ENCODE measurements around the gene PDE2A. TPM values are rescaled to one million over a fixed set of nuclear protein-coding genes. Genes with fewer than 3 reads are reported as not detected.

The PDE2A gene
- total RNA-seq, 1 experiment from 2014 or later, result not detected

- Histone ChIP-seq H3K4me3 (no peak overlapping the region), H3K27ac (no peak overlapping the region), H3K27me3 (replicated peaks) (no peaks in the 10 kb centered on the region), H3K36me3 (no peaks in the 10 kb centered on the region), H3K4me1 (replicated peaks) (no peaks in the 10 kb centered on the region), H3K9me3 (replicated peaks) (no peaks in the 10 kb centered on the region)
- no peak for DNase-seq (ENCODE audit: low read depth in 1 of 2, low spot score in 2 of 2)
These were observed 20.6 kb downstream of the PDE2A start for GRCh38 chr11:72653649-72654048.

DNA sequence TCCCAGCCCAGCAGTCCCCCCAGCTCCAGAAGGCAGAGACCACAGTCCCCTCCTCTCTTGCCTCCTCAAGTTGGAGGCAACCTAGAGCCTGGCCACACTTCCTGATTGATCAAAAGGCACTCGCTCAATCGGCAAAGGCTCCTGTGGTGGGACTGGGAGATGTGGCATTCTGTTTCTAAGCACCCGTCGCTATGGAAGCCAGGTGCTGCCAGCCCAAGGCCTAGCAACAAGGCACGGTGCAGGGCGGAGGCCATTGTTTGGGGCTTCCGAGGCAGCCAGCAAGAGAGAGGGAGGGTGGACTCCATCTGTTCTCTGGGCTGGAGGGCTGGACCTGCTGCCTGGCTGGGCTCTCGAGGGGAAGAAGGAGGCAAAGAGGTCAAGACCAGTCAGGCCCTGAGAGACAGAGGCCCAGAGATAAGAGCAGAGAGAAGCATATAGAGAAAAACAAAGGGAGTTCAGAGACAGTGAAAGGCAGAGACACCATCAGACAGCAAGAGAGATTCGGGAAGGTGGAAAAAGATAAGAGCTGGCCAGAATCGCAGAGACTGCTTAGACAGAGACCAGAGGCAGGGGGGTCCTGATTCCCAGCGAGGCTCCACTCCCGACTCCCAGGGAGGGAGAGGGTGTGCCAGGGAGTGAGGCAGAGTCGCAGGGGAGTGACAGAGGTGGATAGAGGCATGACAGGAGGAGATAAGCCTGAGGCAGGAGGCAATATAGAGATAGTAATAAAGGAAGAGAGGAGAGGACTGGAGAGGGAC lies 21.2 kb downstream of the PDE2A start:
- no peak overlapping the region for H3K4me3 ChIP-seq
- no peaks in the 10 kb centered on the region for H3K9me3 ChIP-seq (replicated peaks)
- H3K27ac ChIP-seq, result no peak overlapping the region
- no peak for DNase-seq (ENCODE audit: low read depth in 1 of 2, low spot score in 2 of 2)
- H3K27me3 ChIP-seq (replicated peaks), result no peaks in the 10 kb centered on the region
- H3K36me3 ChIP-seq, result no peaks in the 10 kb centered on the region
- H3K4me1 ChIP-seq (replicated peaks), result no peaks in the 10 kb centered on the region

DNA sequence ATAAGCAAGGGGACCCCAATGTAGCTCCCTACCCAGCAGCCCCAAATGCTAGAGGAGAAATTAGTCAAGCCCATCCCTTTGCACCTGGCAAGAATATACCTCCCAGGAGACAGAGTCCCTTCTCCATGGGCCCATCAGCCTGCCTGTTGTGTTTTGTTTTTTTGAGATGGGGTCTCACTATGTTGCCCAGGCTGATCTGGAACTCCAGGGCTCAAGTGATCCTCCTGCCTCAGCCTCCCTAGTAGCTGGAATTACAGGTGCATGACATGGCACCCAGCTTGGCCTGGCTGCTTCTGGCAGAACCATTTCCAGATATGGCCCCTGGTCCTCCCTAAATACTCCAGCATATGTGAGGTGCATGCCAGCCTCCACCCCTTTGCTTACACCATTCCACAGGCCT lies 22.1 kb downstream of the PDE2A start:
- H3K9me3 ChIP-seq (replicated peaks), result no peaks in the 10 kb centered on the region
- H3K27ac ChIP-seq, result no peak overlapping the region
- no peak overlapping the region for H3K4me3 ChIP-seq
- H3K4me1 ChIP-seq (replicated peaks), result no peaks in the 10 kb centered on the region
- no peak for DNase-seq (ENCODE audit: low read depth in 1 of 2, low spot score in 2 of 2)
- no peaks in the 10 kb centered on the region for H3K36me3 ChIP-seq
- no peaks in the 10 kb centered on the region for H3K27me3 ChIP-seq (replicated peaks)

- Histone ChIP-seq H3K4me1 (replicated peaks) (no peaks in the 10 kb centered on the region), H3K4me3 (no peak overlapping the region), H3K9me3 (replicated peaks) (no peaks in the 10 kb centered on the region), H3K27me3 (replicated peaks) (no peaks in the 10 kb centered on the region), H3K27ac (no peak overlapping the region), H3K36me3 (no peaks in the 10 kb centered on the region)
- DNase-seq (ENCODE audit: low read depth in 1 of 2, low spot score in 2 of 2), result no peak
These were observed 24.8 kb downstream of the PDE2A start for GRCh38 chr11:72649215-72649976.

DNA sequence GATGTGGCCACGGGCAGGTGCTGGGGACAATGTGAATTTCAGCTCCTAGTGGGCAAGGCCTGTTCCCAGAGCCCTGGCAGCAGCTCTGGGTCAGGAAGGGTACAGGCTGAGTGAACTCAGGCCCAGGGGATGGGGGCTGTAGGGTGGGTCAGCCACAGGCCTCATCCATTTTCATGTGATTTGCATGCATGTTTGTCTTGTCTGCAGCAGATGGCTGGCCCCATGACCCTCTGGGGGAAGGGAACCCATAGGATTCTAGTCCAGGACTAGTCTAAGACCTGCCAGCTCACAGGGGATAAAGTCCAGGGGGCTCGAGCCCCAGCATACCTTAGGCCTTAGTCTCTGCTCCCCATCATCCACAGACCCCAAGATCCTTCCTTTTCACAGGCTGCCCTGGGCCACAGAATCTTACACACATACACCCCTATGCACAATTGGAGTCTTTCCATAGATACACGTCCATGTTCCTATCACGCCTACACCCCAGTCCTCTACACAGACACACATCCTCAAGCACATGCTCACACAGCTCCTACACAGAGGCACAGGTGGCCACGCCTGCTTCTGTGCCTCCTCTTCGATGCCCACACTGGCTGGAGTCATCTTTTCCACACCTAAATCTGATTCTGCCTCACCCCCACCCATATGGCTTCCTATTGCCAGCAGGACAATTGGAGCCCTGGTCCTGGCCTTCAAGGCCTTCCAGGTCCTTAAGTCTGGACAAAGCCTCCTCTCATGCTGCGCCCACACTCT lies 25.7 kb downstream of the PDE2A start:
- Histone ChIP-seq H3K27ac (no peak overlapping the region), H3K4me3 (no peak overlapping the region), H3K27me3 (replicated peaks) (no peaks in the 10 kb centered on the region), H3K9me3 (replicated peaks) (no peaks in the 10 kb centered on the region), H3K4me1 (replicated peaks) (peaks cover under 1% of the 10 kb centered on the region), H3K36me3 (no peaks in the 10 kb centered on the region)
- no peak for DNase-seq (ENCODE audit: low read depth in 1 of 2, low spot score in 2 of 2)

GRCh38 chr11:72647882-72648281 lies 26.3 kb downstream of the PDE2A start:
- Histone ChIP-seq H3K4me3 (no peak overlapping the region), H3K27ac (no peak overlapping the region), H3K4me1 (replicated peaks) (peaks cover 8% of the 10 kb centered on the region), H3K9me3 (replicated peaks) (no peaks in the 10 kb centered on the region), H3K27me3 (replicated peaks) (no peaks in the 10 kb centered on the region), H3K36me3 (no peaks in the 10 kb centered on the region)
- DNase-seq (ENCODE audit: low read depth in 1 of 2, low spot score in 2 of 2), result no peak

DNA sequence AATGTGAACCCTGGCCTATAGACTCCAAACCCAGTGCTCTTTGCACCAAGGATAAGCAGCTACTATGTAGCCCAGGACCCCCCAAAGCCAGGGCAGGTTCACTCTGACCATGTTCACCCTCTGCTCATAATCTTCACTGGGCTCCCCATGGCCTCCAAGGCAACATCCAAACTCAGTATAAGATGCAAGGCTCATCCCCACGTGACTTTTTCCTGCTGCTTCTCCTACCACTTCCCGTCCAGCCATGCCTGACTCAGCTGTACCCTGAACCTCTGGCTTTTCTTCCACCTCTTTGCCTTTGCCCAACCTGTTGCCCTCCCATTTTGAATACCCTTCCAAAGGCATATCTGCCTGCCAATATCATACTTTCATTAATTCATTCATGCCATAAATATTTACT lies 27.8 kb downstream of the PDE2A start:
- Histone ChIP-seq H3K27me3 (replicated peaks) (peaks cover 7% of the 10 kb centered on the region; the same call in 1 of the 2 replicates), H3K4me1 (replicated peaks) (peaks cover 13% of the 10 kb centered on the region), H3K27ac (no peak overlapping the region), H3K4me3 (no peak overlapping the region), H3K9me3 (replicated peaks) (no peaks in the 10 kb centered on the region), H3K36me3 (no peaks in the 10 kb centered on the region)
- no peak for DNase-seq (ENCODE audit: low read depth in 1 of 2, low spot score in 2 of 2)

DNA sequence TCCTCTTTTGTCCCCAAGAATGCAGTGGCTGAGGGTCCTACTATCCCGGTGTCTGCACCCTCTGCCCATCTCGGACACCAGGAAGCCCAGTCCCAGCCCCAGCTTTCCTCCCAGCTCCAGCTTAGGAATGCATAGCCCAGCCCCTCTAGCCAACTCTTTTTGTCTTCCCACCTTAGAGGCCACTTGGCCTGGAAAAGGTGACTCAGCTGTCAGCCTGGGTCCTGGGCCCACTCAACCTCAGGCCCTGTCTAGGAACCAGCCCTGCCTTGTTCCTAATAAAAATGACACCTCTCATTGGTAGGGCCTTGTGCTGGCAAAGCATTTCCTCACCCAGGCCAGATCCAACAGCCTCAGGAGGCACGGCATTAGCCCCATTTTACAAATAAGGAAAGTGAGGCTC lies 28.2 kb downstream of the PDE2A start:
- Histone ChIP-seq H3K4me3 (no peak overlapping the region), H3K27me3 (replicated peaks) (peaks cover 9% of the 10 kb centered on the region; the same call in 1 of the 2 replicates)
- no peak for DNase-seq (ENCODE audit: low read depth in 1 of 2, low spot score in 2 of 2)

DNA sequence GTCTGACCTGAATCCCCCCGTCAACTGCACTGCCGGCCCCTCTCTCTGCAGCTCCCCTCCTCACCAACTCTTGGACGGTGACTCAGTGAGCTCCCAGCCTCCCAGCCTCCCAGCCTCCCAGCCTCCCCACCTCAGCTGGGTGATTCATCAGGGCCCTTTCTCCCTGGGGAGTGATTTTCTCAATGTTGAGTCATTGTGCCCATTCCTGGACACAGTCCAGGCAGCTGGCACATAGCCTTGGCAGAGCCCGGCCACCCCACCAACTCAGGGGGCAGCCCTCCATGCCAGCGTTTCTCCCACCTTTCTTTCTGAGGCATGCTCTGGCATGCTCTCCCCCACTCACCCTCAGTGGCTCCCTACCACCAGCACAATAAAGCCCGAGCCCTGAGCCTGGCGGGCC lies 30.7 kb downstream of the PDE2A start:
- peaks cover 13% of the 10 kb centered on the region for H3K4me1 ChIP-seq (replicated peaks)
- no peak overlapping the region for H3K27ac ChIP-seq
- no peak overlapping the region for H3K4me3 ChIP-seq
- H3K9me3 ChIP-seq (replicated peaks), result no peaks in the 10 kb centered on the region
- H3K27me3 ChIP-seq (replicated peaks), result peaks cover 12% of the 10 kb centered on the region
- H3K36me3 ChIP-seq, result no peaks in the 10 kb centered on the region
- peak; percentile 16 to 53 for DNase-seq (ENCODE audit: low read depth in 1 of 2, low spot score in 2 of 2)

More for the DNA sequence above, 28.2 kb downstream of the PDE2A start:
- H3K4me1 ChIP-seq (replicated peaks), result peaks cover 13% of the 10 kb centered on the region
- no peaks in the 10 kb centered on the region for H3K9me3 ChIP-seq (replicated peaks)
- H3K27ac ChIP-seq, result no peak overlapping the region
- no peaks in the 10 kb centered on the region for H3K36me3 ChIP-seq

DNA sequence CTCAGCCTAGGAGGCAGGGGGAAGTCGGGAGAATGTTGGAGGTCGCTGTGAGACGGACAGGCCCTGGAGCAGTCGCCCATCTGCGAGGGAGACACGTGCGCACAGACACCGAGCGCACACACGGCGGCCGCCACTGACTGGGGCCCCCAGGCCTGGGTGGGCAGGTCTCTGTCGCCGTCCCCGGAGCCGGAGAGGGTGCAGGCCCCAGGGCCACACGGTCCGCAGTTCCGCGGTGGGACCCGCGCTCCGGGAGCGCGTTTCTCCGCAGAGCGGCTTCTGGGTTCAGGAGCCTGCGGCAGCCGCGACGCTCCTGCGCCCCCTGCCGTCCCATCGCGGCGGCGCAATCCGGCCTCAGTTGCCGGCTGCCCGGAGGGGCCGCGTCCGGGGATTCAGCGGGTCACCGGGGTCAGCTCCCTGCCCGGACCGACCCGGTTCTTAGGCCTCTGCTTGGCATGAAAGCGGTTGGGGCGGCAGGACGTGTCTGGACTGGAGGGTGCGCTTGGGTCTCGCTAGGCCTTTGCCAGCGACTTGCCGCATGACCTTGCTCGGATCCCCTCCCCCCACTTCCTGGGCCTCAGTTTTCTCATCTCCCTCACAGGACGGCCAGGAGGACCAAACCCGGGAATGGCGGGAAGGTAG lies 31.2 kb downstream of the PDE2A start:
- no peaks in the 10 kb centered on the region for H3K36me3 ChIP-seq
- H3K27ac ChIP-seq, result no peak overlapping the region
- no peaks in the 10 kb centered on the region for H3K9me3 ChIP-seq (replicated peaks)
- H3K27me3 ChIP-seq (replicated peaks), result peaks cover 12% of the 10 kb centered on the region
- peaks cover 13% of the 10 kb centered on the region for H3K4me1 ChIP-seq (replicated peaks)
- H3K4me3 ChIP-seq, result peak overlapping the region; percentile 22; the same call in 1 of the 2 replicates
- peak in 1 of 2 experiments; percentile 60 for DNase-seq (ENCODE audit: low read depth in 1 of 2, low spot score in 2 of 2)

GRCh38 chr11:72642043-72642883 lies 32.0 kb downstream of the PDE2A start:
- DNase-seq (ENCODE audit: low read depth in 1 of 2, low spot score in 2 of 2), result no peak
- H3K27ac ChIP-seq, result no peak overlapping the region
- no peaks in the 10 kb centered on the region for H3K9me3 ChIP-seq (replicated peaks)
- H3K36me3 ChIP-seq, result no peaks in the 10 kb centered on the region
- no peak overlapping the region; the same call in 1 of the 2 replicates for H3K4me3 ChIP-seq
- H3K27me3 ChIP-seq (replicated peaks), result peaks cover 12% of the 10 kb centered on the region
- H3K4me1 ChIP-seq (replicated peaks), result peaks cover 13% of the 10 kb centered on the region

DNA sequence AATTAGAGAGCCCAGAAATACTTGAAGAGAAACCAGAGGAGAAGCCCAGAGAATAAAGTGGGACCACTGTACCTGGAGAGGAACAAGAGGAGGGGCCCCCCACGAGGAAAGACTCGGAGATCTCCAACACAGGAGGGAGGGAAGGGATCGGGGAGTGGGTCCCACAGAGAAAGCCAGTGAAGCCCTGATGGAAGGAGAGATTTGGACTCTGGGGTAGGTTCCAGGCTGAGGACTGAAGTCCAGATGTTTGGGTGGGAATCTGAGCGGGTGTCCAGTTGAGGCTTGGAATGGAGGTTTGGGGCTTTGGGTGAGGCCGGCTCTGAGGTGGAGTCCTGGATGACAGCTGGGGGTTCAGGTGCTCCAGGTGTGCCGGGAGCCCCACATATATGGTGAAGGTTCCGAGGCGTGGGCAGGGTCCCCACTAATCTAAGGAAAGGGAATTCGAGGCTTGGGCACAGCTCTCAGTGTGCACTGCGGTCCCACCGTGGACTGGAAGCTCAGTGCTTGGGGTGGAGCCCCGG lies 32.6 kb downstream of the PDE2A start:
- Histone ChIP-seq H3K4me3 (no peak overlapping the region), H3K36me3 (no peaks in the 10 kb centered on the region), H3K27ac (no peak overlapping the region), H3K9me3 (replicated peaks) (no peaks in the 10 kb centered on the region), H3K4me1 (replicated peaks) (peaks cover 13% of the 10 kb centered on the region), H3K27me3 (replicated peaks) (peaks cover 12% of the 10 kb centered on the region)
- DNase-seq (ENCODE audit: low read depth in 1 of 2, low spot score in 2 of 2), result no peak

All from SJSA1 (cell line).